Measurements from ENCODE around the gene TIE1. TPM values are rescaled to one million over a fixed set of nuclear protein-coding genes. Genes with fewer than 3 reads are reported as not detected.

TIE1 gene
- total and polyA plus RNA-seq, 2 of the 13 experiments (the other 11 are each of a cell fraction or from before 2014, with no cell fraction given): 0.58 to 0.84 TPM

GRCh38 chr1:43282220-43283195 lies 18.3 kb upstream of the TIE1 start (continued):
- no peak for TF ChIP-seq ESRRA (CRISPR knock-in tag; IDR thresholded peaks at IDR 0.05; ENCODE audit: low read depth)
- no peak for TF ChIP-seq TAF15 (IDR thresholded peaks at IDR 0.05; ENCODE audit: low read depth, low read length, poor library complexity, severe bottlenecking)
- no peak for TF ChIP-seq RBFOX2 (IDR thresholded peaks at IDR 0.05; ENCODE audit: low read depth, low read length)
- no peak for TF ChIP-seq FOXM1 (CRISPR knock-in tag; IDR thresholded peaks at IDR 0.05)
- peak; percentile 61; the same call in 1 of the 2 replicates for TF ChIP-seq MLX (CRISPR knock-in tag; IDR thresholded peaks at IDR 0.05)
- 0 out of 2 replicates have a peak, but pooled peaks have one; percentile 75 for TF ChIP-seq ZNF205 (CRISPR knock-in tag; IDR thresholded peaks at IDR 0.05)
- no peak for TF ChIP-seq YEATS2 (CRISPR knock-in tag; IDR thresholded peaks at IDR 0.05; ENCODE audit: borderline replicate concordance)
- TF ChIP-seq, protein P1, sequence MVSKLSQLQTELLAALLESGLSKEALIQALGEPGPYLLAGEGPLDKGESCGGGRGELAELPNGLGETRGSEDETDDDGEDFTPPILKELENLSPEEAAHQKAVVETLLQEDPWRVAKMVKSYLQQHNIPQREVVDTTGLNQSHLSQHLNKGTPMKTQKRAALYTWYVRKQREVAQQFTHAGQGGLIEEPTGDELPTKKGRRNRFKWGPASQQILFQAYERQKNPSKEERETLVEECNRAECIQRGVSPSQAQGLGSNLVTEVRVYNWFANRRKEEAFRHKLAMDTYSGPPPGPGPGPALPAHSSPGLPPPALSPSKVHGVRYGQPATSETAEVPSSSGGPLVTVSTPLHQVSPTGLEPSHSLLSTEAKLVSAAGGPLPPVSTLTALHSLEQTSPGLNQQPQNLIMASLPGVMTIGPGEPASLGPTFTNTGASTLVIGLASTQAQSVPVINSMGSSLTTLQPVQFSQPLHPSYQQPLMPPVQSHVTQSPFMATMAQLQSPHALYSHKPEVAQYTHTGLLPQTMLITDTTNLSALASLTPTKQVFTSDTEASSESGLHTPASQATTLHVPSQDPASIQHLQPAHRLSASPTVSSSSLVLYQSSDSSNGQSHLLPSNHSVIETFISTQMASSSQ (IDR thresholded peaks at IDR 0.05; ENCODE audit: low read depth): no peak
- TF ChIP-seq, protein P1 (CRISPR knock-in tag; IDR thresholded peaks at IDR 0.05; ENCODE audit: borderline replicate concordance): no peak
- no peak for TF ChIP-seq BCL3 (CRISPR knock-in tag; IDR thresholded peaks at IDR 0.05)
- no peak for TF ChIP-seq SMARCE1 (IDR thresholded peaks at IDR 0.05; ENCODE audit: borderline replicate concordance)
- TF ChIP-seq ZNF451 (CRISPR knock-in tag; IDR thresholded peaks at IDR 0.05): no peak
- TF ChIP-seq TOE1 (CRISPR knock-in tag; IDR thresholded peaks at IDR 0.05): no peak
- TF ChIP-seq, protein P2, sequence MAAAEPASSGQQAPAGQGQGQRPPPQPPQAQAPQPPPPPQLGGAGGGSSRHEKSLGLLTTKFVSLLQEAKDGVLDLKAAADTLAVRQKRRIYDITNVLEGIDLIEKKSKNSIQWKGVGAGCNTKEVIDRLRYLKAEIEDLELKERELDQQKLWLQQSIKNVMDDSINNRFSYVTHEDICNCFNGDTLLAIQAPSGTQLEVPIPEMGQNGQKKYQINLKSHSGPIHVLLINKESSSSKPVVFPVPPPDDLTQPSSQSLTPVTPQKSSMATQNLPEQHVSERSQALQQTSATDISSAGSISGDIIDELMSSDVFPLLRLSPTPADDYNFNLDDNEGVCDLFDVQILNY (CRISPR knock-in tag; conservative IDR thresholded peaks at IDR 0.05): no peak
- peak; percentile 83 for TF ChIP-seq NR2F6 (IDR thresholded peaks at IDR 0.05)
- peak; percentile 90 for TF ChIP-seq NR2F6 (CRISPR knock-in tag; IDR thresholded peaks at IDR 0.05)
- TF ChIP-seq TP53 (CRISPR knock-in tag; conservative IDR thresholded peaks at IDR 0.05): no peak
- no peak for TF ChIP-seq GPBP1L1 (CRISPR knock-in tag; IDR thresholded peaks at IDR 0.05)

Measured in HepG2 (cell line).